RPMI7951 (cell line): Measurements from ENCODE around the gene CASP9. TPM values are rescaled to one million over a fixed set of nuclear protein-coding genes. Genes with fewer than 3 reads are reported as not detected.

ENCODE experiments used
- DNase-seq: peaks from one replicate; pipeline ENCODE4 v3.0.0-alpha.2; 2012; ENCODE audit warnings: low read depth
- total RNA-seq: library from RNA; depleted of rRNA; stranded (reverse); fragments of >200 nt; shearing (Covaris generic); gene quantifications from 2 replicates; pipeline ENCODE4 v1.2.3, GENCODE V29; 2014; rRNA removed

The CASP9 gene
- 8.4 and 8.7 TPM in 2 replicates for total RNA-seq

DNA sequence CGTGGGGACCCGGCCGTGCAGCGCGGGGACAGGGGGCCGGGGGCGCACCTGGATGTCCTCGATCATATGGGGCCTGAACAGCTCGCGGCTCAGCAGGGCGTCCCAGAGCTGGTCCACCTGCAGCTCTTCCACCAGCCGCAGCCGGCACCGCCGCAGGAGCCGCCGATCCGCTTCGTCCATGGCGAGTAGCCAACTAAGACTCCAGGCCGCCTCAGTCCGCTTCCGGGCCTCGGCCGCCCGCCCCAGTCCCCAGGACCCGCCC is at the start of gene CASP9:
TSS of gene CASP9 (minus strand) at position 195 of the 262 bp plus-strand sequence. CDS start at position 180, 15 bp downstream.
- no peak for DNase-seq

GRCh38 chr1:15573477-15573876 is 49.5 kb upstream of the CASP9 start:
- no peak for DNase-seq

GRCh38 chr1:15571266-15571665 is 47.3 kb upstream of the CASP9 start:
- DNase-seq, result no peak

GRCh38 chr1:15570861-15571260 is 46.8 kb upstream of the CASP9 start:
- DNase-seq, result no peak

GRCh38 chr1:15568387-15569073 is 44.5 kb upstream of the CASP9 start:
- no peak for DNase-seq

GRCh38 chr1:15559189-15559810 is 35.3 kb upstream of the CASP9 start:
- DNase-seq, result no peak

DNA sequence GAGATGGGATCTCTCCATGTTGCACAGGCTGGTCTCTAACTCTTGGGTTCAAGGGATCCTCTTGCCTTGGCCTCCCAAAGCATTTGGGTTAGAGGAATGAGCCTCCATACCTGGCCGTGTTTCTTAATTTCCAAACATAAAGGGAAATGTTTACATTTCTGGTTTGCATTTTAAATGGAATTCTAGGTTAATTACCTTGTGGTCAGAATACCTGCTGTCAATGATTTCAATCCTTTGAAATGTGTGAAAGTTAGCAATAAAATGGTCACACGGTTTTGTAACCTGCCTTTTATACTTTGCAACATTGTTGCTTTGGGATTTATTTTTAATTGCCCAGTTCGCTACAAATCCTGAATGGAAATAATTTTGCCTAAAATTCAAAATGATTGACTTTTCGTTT is 34.5 kb upstream of the CASP9 start:
- no peak for DNase-seq

- DNase-seq, result no peak
Observed at GRCh38 chr1:15557594-15557993, 33.6 kb upstream of the CASP9 start.

DNA sequence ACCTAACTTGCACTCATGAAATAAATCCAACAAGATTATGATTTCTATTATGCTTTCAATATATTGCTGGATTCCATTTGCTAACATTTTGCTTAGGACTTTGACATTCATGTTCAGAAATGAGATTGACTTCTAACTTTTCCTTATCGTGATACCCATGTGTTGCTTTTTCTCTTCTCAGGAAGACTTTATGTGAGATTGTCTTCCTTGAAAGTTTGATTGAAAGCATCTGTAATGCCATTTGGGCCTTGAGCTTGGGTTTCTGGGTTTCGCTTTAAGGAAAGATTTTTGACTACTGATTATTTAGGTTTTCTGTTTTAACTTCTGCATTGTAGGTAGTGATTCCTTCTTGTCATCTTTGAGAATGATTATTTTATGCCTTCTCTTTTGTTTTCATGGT is 33.0 kb upstream of the CASP9 start:
- DNase-seq, result no peak

- DNase-seq, result no peak
Observed at GRCh38 chr1:15550573-15550972, 26.6 kb upstream of the CASP9 start.

DNA sequence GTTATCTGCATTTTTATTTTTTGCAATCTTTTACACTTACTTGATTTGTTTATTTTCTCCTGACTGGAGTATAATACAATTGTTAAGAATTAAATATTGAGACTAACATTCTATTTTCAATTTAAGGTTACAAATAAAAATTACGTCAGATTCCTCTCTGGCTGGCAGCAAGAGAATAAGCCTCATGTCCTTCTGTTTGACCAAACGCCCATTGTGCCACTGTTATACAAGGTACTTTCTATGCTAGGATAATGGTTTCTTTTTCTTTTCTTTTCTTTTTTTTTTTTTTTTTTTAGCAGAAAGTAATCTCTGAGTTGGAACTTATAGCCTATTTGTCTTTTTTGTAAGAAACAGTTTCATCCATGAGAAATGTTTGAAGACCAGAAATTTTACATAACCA is 22.6 kb upstream of the CASP9 start:
- no peak for DNase-seq

DNA sequence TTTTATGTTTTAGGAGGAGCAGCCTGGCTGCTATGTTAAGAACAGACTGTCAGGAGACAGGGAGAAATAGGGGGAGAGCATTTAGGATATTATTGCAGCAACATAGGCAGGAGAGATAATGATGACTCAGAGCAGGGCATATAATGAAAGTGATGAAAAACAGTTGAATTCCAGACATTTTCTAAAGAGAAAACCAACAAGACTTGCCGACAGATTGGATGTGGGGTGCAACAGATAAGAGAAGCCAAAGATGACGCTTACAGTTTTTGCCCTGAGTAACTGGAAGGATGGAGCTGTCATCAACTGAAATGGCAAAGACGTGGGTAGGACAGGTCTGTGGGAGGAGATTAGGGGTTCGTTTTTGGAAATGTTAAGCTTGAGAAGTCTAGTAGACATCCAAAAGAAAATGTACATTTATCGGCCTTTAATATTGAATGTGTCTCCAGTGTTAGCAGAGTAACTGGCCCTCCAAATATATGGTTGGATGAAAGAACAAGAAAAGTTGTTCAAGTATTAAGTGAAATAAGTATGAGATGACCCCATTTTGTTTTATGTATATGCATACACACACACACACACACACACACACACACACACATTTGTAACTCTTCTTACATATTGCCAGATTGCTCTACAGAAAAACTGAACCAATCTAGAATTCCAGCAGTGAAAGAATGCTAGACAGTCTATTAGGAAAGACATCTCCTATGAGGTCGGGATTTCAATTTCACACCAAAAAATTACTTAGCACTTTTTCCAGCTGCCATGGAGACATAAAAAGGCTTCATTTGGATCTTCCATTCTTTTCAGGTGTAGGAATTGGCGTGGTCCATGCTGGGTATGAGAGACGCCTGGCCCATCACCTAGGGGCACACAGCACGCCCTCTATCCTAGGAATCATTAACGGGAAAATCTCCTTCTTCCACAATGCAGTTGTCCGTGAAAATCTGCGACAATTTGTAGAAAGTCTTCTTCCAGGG is 19.9 kb upstream of the CASP9 start:
- DNase-seq, result no peak

DNA sequence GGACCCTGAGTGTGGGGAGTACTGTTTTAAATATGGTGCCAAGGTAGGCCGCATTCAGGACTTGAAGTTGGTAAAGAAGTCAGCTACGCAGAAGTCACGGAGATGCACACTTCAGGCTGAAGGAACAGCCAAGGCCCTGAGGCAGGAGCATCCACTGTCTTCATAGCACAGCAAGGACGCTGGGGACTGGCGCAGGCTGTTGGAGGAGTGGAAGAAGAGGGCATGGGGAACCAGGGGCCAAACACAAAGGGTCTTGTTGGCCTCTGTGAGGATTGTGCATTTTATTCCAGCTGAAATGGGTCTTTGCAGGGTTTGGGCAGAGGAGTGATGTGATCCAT is 19.2 kb upstream of the CASP9 start:
- no peak for DNase-seq

DNA sequence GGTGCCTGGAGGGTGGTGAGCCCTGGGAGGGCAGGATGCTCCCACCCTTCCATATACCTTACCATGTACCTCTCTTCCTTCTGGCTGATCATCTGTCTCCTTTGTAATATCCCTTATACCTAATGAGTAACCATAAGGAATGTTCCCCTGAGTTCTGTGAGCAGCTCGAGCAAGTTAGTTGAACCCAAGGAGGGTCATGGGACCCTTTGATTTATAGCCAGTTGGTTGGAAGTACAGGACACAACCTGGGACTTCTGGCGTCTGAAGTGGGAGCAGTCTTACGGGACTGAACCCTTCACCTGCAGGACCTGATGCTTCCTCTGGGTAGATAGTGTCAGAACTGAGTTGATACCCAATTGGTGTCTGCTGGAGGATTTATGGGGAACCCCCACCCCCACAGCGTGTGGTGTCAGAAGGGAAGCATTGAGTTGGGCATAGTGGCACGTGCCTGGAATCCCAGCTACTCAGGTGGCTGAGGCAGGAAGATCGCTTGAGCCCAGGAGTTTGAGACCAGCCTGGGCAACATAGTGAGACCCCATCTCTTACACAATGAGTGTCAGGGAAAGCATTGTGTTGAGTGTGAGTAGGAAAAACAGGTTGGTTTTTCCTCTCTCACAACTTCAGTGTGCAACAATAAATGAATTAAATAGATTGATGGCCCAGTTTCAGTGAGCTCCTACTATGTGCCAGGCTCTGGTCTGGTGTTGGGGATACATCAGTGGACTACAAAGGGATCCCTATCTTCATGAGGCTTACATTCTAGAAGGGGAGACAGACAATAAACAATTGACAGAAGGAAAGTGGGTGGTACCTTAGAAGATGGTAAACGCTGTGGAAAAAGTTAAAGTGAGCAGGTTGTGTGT is 18.6 kb upstream of the CASP9 start:
- DNase-seq, result no peak

DNA sequence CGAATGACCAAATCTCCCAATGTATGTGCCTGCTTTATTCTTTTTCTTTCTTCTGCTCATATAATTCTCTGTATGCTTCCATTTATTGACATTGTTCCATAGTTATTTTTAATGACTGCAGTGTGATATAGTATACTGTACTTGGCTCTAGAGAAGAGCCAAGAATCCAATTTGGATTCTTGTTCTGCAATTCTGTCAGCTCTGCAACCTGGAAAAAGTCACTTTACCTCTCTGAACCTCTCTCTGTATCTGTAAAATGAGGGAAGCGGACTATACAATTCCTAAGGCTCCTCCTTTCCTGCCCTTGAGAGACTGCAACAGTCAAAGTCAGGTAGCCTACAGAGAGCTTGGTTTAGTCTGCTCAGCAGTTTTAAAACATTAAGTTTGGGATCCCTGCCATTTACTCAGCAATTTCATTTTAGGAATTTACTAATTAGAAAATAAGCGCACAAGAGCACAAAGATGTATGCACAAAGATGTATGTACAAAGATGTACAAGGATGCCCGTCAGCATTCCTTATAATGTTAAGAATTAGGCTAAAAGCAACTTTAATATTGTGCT is 17.3 kb upstream of the CASP9 start:
- DNase-seq, result no peak

DNA sequence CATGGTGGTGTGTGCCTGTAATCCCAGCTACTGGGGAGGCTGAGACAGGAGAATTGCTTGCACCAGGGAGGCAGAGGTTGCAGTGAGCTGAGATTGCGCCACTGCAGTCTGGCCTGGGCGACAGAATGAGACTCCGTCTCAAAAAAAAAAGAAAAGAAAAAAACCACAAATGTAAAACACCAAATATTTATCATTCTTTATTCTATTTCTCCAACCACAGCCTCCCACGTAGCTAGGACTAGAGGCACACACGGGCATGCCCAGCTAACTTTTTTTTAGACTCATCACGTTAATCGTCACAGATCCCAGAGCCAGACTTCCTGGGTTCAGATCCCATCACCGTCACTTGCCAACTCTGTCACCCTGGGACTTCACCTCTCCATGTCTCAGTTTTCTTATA is 16.2 kb upstream of the CASP9 start:
- DNase-seq, result no peak

DNA sequence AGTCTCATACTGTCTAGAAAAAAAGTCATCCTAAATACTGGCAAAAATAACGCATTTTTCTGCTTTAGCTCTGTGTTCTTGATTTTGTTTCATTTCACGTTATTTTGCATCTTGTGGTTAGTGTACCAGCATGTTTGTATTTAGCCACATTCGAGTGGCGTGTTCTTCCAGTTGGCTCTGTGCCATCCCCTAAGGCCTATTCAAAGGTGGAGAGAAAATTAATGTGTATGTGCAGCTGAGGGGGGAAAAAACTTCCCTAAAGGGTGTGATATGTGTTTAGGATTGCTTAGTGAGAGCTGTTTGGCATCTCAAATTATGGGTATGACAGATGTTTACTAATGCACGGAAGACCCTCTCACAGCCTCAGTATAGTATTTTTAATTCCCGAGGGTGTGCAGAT is 14.8 kb upstream of the CASP9 start:
- DNase-seq, result no peak

- DNase-seq, result no peak
Observed at GRCh38 chr1:15531682-15532081, 7.7 kb upstream of the CASP9 start.

DNA sequence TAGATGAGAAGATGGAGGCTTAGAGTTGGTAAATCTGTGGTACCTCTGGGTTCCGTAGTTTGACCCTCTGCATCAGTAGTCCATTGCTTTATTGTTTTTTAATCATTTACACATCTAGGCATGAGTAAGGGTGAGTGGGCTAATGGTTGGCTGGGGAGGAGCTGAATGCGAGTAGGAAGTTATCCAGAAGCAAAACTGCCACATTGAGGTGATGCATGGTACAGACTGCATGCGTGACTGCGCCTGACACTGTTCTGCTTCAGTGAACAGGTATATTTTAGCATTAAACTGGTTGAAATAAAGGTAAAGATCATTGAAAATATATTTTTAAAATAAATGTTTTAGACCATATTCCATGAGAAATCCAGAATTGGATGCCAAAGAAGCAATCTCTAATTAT is 7.0 kb upstream of the CASP9 start:
- DNase-seq, result no peak

DNA sequence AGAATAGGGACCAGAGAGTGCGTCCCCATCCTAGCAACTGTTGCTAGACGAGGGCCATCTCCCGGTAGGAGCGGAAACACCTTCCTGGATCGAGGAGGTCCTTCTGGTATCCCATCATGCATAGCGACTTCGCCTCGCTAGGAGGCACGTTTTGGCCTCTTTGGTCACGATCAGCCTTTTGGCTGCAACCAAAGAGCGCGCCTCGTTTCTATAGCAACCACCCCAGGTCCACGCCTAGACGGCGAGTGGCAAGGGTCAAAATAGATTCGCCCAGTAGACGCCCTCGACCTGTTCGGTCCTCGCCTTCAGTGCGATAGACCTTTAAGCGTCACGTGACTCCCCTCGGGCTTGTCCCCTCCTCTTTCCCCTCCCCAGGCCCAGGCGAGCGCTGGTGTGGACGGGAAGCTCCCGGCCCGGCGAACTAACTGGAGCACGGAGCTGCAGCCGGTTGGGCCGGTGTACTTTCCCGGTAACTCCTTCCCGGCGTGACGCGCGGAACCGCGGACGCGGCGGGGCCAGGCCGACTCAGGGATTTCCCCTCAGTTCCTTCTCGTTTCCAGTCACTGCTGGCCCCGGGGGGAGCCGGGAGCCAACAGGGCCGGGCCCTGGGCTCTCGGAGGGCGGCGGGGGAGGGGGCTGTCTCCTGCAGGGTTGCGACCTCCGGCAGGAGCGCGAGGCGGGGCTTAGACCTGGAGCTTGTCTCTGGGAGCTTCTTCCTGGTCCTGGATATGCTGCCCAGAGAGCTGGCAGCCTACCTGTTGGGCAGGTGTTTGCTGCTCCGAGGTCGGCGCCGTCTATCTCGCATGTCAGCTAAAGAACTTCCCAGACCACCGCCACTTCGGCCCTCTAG is 2.7 kb upstream of the CASP9 start, which contains the start of gene DNAJC16:
TSS of gene DNAJC16 (plus strand) at position 359 of the 850 bp plus-strand sequence. CDS start 2,258 bp downstream, outside the sequence.
- peak; percentile 100 for DNase-seq
